Measurements from ENCODE around the gene HNRNPK. TPM values are rescaled to one million over a fixed set of nuclear protein-coding genes. Genes with fewer than 3 reads are reported as not detected.

HNRNPK gene
- polyA plus RNA-seq, 1 of the 3 experiments (the other 2 are of a cell fraction): 470 TPM

- Histone ChIP-seq H2AFZ (ENCODE audit: low read depth) (no peak overlapping the region), H3K4me1 (ENCODE audit: control insufficient read depth in 1 of 2, insufficient read depth in 2 of 2, low read depth in 1 of 2, low read length in 1 of 2) (no peaks in the 10 kb centered on the region), H3K27me3 (ENCODE audit: insufficient read depth) (no peaks in the 10 kb centered on the region), H3K9ac (no peak overlapping the region), H4K20me1 (ENCODE audit: insufficient read depth) (no peaks in the 10 kb centered on the region), H3K4me3 (ENCODE audit: low read depth in 2 of 2, low read length in 1 of 2) (no peak overlapping the region), H3K27ac (ENCODE audit: low read depth in 2 of 2, low read length in 1 of 2) (no peak overlapping the region), H3K79me2 (ENCODE audit: insufficient read depth) (no peaks in the 10 kb centered on the region), H3K9me3 (no peaks in the 10 kb centered on the region), H3K9me2 (no peaks in the 10 kb centered on the region), H3K4me2 (no peak overlapping the region), H3K36me3 (replicated peaks in 1 of 2; ENCODE audit: control insufficient read depth in 1 of 2, insufficient read depth in 2 of 2, low read length in 1 of 2) (no peaks in the 10 kb centered on the region), H3F3A (replicated peaks; ENCODE audit: insufficient read depth) (no peaks in the 10 kb centered on the region)
- TF ChIP-seq MAX (IDR thresholded peaks at IDR 0.05; ENCODE audit: low read depth) (no peak), USF1 (IDR thresholded peaks at IDR 0.05; ENCODE audit: borderline replicate concordance, low read depth) (no peak), SMC3 (IDR thresholded peaks at IDR 0.05; ENCODE audit: low read depth, low read length) (no peak), MXI1 (IDR thresholded peaks at IDR 0.05; ENCODE audit: low read depth, low read length) (no peak), NFIC (IDR thresholded peaks at IDR 0.05; ENCODE audit: borderline replicate concordance) (no peak), GABPA (IDR thresholded peaks at IDR 0.05; ENCODE audit: low read depth) (no peak), PBX3 (IDR thresholded peaks at IDR 0.05) (no peak), RXRA (IDR thresholded peaks at IDR 0.05; ENCODE audit: borderline replicate concordance, low read depth) (no peak), GATA2 (CRISPR knock-in tag; IDR thresholded peaks at IDR 0.05) (no peak), MEF2A (IDR thresholded peaks at IDR 0.05; ENCODE audit: borderline replicate concordance, low read depth) (no peak), EZH2phosphoT487 (IDR thresholded peaks at IDR 0.05; ENCODE audit: borderline replicate concordance, low read depth) (no peak)
- DNase-seq: no peak
- 75% methylated on average over 4 of the region's 4 CpGs for WGBS (ENCODE audit: low lambda C conversion rate)
- CTCF ChIA-PET: no interaction called here
- POLR2A ChIA-PET: no interaction called here
Observed at GRCh38 chr9:84024041-84024575, 44.1 kb upstream of the HNRNPK start.

GRCh38 chr9:84007662-84008061 lies 27.6 kb upstream of the HNRNPK start:
- DNase-seq: no peak
- no peaks in the 10 kb centered on the region for H3K4me1 ChIP-seq (ENCODE audit: control insufficient read depth in 1 of 2, insufficient read depth in 2 of 2, low read depth in 1 of 2, low read length in 1 of 2)
- H2AFZ ChIP-seq (ENCODE audit: low read depth): no peak overlapping the region
- peaks cover 9% of the 10 kb centered on the region; the same call in 1 of the 2 replicates for H3K9me3 ChIP-seq
- ChIA-PET POLR2A (no interaction called here), CTCF (interaction anchor here (0.6 kb wide), 1 partner anchor 79 kb away, joined by 4 read pairs; no protein-coding TSS in a partner anchor)
- no peaks in the 10 kb centered on the region for H3K9me2 ChIP-seq
- H3K79me2 ChIP-seq (ENCODE audit: insufficient read depth): no peaks in the 10 kb centered on the region
- H4K20me1 ChIP-seq (ENCODE audit: insufficient read depth): no peaks in the 10 kb centered on the region
- H3K9ac ChIP-seq: no peak overlapping the region
- 99% methylated on average over 2 of the region's 2 CpGs for whole genome bisulfite sequencing (ENCODE audit: low lambda C conversion rate)
- peaks cover 5% of the 10 kb centered on the region for H3F3A ChIP-seq (replicated peaks; ENCODE audit: insufficient read depth)
- no peaks in the 10 kb centered on the region for H3K27me3 ChIP-seq (ENCODE audit: insufficient read depth)
- H3K4me3 ChIP-seq (ENCODE audit: low read depth in 2 of 2, low read length in 1 of 2): no peak overlapping the region
- peaks cover 0 to 13% of the 10 kb centered on the region in 2 experiments for H3K36me3 ChIP-seq (replicated peaks in 1 of 2; ENCODE audit: control insufficient read depth in 1 of 2, insufficient read depth in 2 of 2, low read length in 1 of 2)
- H3K27ac ChIP-seq (ENCODE audit: low read depth in 2 of 2, low read length in 1 of 2): no peak overlapping the region
- no peak overlapping the region for H3K4me2 ChIP-seq
- TF ChIP-seq NFIC (IDR thresholded peaks at IDR 0.05; ENCODE audit: borderline replicate concordance): no peak
- no peak for TF ChIP-seq MEF2A (IDR thresholded peaks at IDR 0.05; ENCODE audit: borderline replicate concordance, low read depth)
- TF ChIP-seq, protein P1, sequence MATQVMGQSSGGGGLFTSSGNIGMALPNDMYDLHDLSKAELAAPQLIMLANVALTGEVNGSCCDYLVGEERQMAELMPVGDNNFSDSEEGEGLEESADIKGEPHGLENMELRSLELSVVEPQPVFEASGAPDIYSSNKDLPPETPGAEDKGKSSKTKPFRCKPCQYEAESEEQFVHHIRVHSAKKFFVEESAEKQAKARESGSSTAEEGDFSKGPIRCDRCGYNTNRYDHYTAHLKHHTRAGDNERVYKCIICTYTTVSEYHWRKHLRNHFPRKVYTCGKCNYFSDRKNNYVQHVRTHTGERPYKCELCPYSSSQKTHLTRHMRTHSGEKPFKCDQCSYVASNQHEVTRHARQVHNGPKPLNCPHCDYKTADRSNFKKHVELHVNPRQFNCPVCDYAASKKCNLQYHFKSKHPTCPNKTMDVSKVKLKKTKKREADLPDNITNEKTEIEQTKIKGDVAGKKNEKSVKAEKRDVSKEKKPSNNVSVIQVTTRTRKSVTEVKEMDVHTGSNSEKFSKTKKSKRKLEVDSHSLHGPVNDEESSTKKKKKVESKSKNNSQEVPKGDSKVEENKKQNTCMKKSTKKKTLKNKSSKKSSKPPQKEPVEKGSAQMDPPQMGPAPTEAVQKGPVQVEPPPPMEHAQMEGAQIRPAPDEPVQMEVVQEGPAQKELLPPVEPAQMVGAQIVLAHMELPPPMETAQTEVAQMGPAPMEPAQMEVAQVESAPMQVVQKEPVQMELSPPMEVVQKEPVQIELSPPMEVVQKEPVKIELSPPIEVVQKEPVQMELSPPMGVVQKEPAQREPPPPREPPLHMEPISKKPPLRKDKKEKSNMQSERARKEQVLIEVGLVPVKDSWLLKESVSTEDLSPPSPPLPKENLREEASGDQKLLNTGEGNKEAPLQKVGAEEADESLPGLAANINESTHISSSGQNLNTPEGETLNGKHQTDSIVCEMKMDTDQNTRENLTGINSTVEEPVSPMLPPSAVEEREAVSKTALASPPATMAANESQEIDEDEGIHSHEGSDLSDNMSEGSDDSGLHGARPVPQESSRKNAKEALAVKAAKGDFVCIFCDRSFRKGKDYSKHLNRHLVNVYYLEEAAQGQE (IDR thresholded peaks at IDR 0.05; ENCODE audit: low read depth, low read length): no peak
- no peak for TF ChIP-seq USF1 (IDR thresholded peaks at IDR 0.05; ENCODE audit: borderline replicate concordance, low read depth)
- no peak for TF ChIP-seq RCOR1 (IDR thresholded peaks at IDR 0.05; ENCODE audit: low read length)
- TF ChIP-seq SIN3A (IDR thresholded peaks at IDR 0.05; ENCODE audit: borderline replicate concordance, low read depth, low read length): no peak
- TF ChIP-seq, protein P2, sequence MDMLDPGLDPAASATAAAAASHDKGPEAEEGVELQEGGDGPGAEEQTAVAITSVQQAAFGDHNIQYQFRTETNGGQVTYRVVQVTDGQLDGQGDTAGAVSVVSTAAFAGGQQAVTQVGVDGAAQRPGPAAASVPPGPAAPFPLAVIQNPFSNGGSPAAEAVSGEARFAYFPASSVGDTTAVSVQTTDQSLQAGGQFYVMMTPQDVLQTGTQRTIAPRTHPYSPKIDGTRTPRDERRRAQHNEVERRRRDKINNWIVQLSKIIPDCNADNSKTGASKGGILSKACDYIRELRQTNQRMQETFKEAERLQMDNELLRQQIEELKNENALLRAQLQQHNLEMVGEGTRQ (IDR thresholded peaks at IDR 0.05; ENCODE audit: borderline replicate concordance, low read depth, low read length): no peak
- TF ChIP-seq GATA2 (CRISPR knock-in tag; IDR thresholded peaks at IDR 0.05): no peak
- no peak for TF ChIP-seq YY1 (IDR thresholded peaks at IDR 0.05; ENCODE audit: low read depth)
- TF ChIP-seq EP300 (IDR thresholded peaks at IDR 0.05; ENCODE audit: borderline replicate concordance in 1 of 2, low read depth in 1 of 2, low read length in 1 of 2): no peak
- TF ChIP-seq PBX3 (IDR thresholded peaks at IDR 0.05): no peak
- TF ChIP-seq TCF12 (IDR thresholded peaks at IDR 0.05): no peak

Measured in SK-N-SH (cell line).